GM19043 (cell line): ENCODE measurements around the gene FSTL4.
"Not testable (repeated sequence)": the region's sequence is repeated elsewhere in the genome, so short reads cannot be mapped to it uniquely, and the experiment has no call there.

Experiments used
- ATAC-seq: cut with Tn5 transposase; IDR thresholded peaks from one replicate; pipeline ENCODE4 v1.9.1; 2021; ENCODE audit warnings: low read depth; ENCODE audit not compliant: unreplicated experiment

FSTL4 gene

GRCh38 chr5:133460172-133460758 lies 152.1 kb downstream of the FSTL4 start:
- ATAC-seq: no peak

DNA sequence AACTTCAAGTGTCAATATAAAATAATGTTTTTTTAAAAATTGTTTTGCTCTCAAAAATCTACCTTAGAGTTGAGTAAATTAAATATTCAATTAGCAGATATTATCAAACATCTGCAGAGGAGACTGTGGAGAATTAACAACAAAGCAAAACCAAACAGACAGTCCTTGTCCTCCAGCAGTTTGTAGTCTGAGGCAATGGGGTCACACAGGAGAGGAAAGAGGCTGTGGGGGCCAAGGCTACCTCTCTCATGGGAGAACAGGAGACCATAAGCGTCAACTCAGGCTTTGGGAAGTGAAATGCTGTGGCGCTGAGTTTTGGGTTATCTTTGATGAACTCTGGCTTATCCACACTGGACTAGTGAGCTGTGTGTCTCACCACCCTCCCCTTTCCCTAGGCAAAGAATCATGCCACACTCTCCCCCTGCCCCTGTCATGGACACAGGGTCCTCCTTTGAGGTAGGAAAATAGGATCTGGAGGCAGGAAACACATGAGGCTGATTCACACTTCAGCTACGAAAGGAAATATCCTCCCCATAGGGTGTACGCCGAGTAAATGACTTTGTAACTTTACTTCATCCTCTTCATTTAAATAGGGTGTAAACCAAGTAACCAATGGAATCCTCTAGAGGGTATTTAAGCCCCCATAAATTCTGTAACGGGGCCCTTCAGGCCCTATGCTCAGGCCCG lies 152.7 kb downstream of the FSTL4 start:
- no peak for ATAC-seq

- no peak for ATAC-seq
Observed at GRCh38 chr5:133458435-133458834, 153.9 kb downstream of the FSTL4 start.

GRCh38 chr5:133457439-133458355 lies 154.6 kb downstream of the FSTL4 start:
- ATAC-seq: no peak

GRCh38 chr5:133456933-133457402 lies 155.4 kb downstream of the FSTL4 start:
- ATAC-seq: no peak

DNA sequence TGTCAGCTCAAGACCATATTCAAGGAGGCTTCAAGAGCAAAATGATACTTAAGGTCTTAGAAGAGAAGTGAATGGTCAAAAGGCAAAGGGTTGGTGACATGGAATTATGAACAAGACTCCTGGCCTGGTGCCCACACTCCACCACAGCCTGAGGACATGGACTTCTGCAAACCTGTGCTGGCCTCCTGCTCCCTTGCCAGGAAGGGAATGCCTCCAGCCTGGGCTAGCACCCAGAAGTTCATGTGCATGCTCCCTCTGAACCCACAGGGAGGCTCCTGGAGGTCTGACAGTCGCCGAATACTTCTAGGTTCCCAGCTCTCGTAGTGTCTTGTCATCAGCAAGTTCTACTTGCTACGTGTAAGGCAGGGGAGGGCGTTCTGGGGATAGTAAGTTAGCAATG lies 156.7 kb downstream of the FSTL4 start:
- no peak for ATAC-seq

DNA sequence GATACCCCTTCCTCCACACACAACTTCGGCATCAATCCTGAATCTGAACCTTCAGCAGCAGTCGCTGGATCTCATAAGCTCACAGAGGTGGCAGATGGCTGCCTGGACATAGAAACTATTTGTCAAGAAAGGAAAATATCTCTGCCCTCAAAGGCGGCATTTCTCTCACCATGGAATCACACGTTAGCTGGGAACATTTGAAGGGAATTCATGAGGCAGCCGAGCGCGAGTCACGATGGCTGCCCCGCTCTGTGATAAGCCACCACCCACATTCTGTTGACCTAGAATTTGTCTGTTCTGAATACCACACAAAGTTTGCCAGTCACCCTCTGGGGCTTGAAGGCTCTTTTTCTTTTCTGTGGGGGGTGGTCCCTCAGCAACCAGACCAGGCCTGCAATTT lies 157.9 kb downstream of the FSTL4 start:
- ATAC-seq: no peak

- ATAC-seq: no peak
Observed at GRCh38 chr5:133453831-133454230, 158.5 kb downstream of the FSTL4 start.

- ATAC-seq: no peak
Observed at GRCh38 chr5:133453084-133453780, 159.1 kb downstream of the FSTL4 start.

GRCh38 chr5:133451926-133452325 lies 160.4 kb downstream of the FSTL4 start:
- ATAC-seq: no peak

DNA sequence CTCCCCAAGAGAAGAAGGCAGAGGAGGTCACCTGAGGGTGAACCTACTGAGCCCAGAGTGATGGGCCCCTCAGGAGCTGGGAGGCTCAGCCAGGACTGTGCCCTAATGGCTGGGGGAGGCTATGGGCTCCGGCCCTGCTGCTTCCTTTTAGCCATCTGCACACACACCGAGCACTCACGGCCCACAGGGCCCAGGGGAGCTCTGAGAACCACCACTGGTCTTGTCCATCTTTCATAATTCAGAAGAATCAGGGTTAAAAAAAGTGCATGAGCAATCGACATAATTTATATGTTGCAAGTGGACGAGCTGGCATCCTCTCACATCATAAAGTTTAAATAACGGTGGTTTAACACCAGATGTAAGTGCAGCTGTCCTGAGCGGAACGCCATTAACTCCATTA lies 162.1 kb downstream of the FSTL4 start:
- no peak for ATAC-seq

- no peak for ATAC-seq
Observed at GRCh38 chr5:133449181-133449580, 163.2 kb downstream of the FSTL4 start.

DNA sequence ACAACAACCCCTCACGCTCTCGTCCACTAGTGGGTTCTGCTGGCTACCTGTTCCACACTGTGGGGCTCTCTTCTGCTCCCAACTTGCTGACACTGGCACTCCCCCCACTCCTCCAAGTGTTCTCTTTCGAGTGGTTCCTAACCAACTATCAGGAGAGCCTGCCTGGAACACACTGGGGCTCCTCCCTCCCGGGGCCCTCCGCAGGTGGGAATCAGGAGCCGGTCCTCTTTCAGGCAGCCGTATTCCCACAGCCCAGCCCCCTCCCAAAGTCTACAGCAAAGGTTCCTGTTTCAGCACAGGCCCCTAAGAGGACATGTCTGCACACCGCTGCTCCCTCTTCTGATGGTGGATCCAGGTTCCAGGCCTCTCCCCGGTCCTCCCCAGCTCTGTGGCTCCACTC lies 165.9 kb downstream of the FSTL4 start:
- no peak for ATAC-seq

DNA sequence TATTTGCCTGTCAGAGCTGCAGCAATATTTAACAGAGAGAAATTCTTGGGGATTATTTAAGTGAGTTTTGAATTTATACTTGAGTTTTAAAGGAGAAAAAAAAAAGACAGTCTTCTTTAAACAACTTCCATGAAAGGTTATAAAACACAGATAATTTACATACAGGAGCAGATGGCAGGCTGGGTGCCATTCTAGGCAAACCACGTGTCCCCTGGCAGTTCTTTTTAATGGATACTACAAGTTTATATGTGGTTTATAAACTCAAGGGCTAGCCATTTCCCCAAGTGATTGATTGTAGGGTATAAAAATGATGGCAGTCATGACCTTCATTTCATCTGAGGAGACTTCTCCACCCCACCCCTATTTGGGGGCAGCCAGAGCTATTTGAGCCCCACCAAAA lies 166.6 kb downstream of the FSTL4 start:
- ATAC-seq: no peak

GRCh38 chr5:133445204-133445603 lies 167.1 kb downstream of the FSTL4 start:
- not testable (repeated sequence) for ATAC-seq

- no peak for ATAC-seq
Observed at GRCh38 chr5:133444711-133445110, 167.6 kb downstream of the FSTL4 start.

DNA sequence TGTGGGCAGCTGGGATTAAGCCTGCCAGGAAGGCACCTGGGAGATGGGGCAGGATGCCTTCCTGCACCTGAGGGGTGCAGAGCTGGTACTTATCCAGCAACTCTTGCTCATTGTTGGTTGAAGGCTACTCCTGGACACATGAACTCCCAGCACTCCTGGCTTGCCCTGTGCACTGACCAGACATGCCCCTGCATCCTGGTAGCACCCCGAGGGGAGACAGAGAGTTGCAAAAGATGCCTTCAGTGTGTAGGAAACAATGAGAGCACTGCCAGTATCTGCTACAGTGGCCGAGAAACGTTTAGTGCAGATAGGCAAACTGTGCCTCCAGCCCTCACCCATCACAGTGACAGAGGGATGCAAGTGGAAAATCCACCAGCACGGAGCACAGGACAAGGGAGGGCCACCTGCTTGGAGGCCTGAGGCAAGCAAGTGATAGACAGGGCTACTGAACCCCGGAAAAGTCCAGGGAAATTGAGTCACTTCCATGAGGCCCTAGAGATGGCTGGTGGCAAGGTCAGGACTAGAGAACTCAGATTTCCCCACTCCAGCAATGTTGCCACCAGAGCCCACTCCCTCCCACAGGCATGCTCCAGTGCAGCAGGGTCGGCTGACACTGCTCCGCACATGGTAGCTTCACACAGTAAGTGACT lies 171.1 kb downstream of the FSTL4 start:
- no peak for ATAC-seq

DNA sequence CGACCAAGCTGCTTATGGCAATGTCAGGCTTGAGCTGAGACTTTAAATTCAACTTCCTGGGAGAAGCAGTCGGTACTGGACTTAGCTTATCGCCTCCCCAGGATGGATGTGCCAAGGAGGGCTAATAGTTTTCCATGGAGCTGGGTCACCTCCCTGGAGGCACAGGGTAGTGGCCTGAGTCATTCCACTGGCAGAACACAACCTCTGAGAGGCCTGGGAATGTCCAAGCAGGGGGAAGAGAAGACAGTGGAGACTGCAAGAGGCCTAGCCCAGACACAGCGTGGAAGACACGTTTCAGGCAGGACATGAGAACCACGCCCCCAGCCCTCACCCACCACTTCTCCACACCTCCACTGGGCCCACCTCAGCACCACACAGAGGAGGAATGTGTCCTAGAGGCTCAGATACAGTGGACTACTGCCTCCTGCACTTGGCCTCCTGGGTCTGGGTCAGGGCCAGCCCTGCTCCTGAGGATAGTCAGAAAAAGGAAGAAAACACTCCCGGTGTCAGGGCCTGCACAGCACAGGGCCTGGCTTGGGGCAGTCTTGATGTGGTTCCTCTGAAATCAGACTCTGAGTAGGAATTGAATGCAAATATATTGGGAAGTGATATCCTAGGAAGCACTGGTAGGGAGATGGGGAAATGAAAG lies 171.8 kb downstream of the FSTL4 start:
- no peak for ATAC-seq

DNA sequence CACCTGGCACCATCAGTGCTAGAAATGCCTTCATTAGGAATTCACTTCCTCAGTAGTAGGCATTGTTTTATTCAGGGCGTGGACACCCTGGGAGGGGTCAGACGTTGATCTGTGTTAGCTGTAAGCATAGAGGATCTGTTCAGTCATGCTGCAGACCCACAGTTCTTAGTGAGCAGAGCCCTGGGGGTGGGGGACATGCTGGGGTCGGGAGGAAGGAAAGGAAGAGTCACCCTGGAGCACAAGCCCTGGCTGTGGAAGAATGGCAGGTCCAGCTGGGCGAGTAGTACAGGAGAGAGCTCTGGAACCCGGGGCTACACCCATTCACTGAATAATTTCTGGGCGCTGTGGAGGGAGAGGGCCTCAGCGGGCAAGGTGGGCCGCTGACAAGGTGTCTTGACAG lies 172.5 kb downstream of the FSTL4 start:
- ATAC-seq: no peak

DNA sequence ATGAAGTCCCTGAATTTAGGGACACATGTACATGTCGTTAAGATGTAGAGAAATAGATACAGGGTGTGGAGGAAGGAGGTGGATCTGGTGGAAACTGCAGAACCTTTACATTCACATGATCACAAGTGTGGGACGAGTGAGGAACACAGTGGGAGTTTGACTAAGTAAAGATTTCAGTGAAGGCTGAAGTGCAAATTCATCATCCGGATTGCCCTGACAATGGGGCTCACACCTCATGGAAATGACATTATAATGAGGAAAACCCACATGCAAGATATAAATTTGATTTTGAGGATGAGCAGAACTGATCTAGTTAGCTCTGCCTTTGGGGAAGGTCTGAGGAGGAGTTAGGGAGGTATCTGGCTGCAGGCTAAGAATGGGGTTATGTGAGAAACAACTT lies 173.9 kb downstream of the FSTL4 start:
- no peak for ATAC-seq
